Measurements from ENCODE around the gene NEUROD4. TPM values are rescaled to one million over a fixed set of nuclear protein-coding genes. Genes with fewer than 3 reads are reported as not detected.
A peak's percentile ranks its signal among the peaks of the same experiment; 100 is the strongest.

The NEUROD4 gene
- total and polyA plus RNA-seq, 4 experiments from 2014 or later, result 0.09 TPM; not detected in 3

DNA sequence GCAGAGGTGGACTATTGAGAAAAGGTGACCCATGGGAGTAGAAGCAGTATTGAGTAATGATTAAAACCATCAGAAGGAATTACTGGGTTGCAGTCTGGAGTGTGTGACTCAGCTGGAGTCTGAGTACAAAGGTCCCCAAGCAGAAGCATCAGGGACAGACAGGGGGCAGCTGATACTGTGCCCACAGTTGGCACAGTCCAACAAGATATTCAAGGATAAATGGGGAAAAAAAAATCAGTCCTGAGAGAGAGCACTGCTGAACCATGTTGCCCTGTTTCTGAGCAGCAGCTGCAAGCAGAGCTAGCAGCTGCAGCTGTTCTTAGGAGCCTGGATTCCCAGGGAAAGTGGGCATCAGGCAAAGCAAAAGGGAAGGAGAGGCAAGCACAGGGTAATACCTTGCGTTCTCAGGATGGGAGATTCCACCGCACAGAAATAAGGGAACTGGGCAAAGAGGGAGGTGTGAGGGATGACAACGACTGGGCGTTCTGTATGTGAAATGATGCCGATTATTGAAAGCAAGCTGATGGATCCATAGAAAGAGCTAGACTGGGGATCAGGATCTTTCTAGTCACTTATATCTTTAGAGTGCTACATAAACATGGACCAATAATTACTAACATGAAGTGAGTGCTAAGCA, 17.7 kb downstream of the NEUROD4 start:
- intact Hi-C loops (cut with micrococcal nuclease), result no loop called here
- Mint-ChIP-seq H3K9me3 (peaks cover 0 to 2% (median 0%) of the 10 kb centered on the region in 8 donors), H3K27me3 (peaks cover 0 to 2% of the 10 kb centered on the region in 2 donors), H3K36me3 (no peaks in the 10 kb centered on the region), H3K4me1 (peaks cover 26 to 44% (median 32%) of the 10 kb centered on the region in 4 donors), H3K4me3 (peak overlapping the region in 2 of 8 donors; percentile 11), H3K27ac (peak overlapping the region in 2 of 7 donors; percentile 7 to 23)
- Histone ChIP-seq H3K4me1 (ENCODE audit: insufficient read depth, low read length) (peaks cover 21% of the 10 kb centered on the region), H3K9me3 (ENCODE audit: control insufficient read depth in 1 of 2, low read length in 2 of 2) (no peaks in the 10 kb centered on the region), H3K36me3 (ENCODE audit: insufficient read depth, low read length) (no peaks in the 10 kb centered on the region), H3K27me3 (ENCODE audit: insufficient read depth, low read length) (no peaks in the 10 kb centered on the region), H3K27ac (ENCODE audit: low read depth, low read length) (no peak overlapping the region), H3K4me3 (ENCODE audit: low read length in 2 of 2) (no peak overlapping the region)
- POLR2A ChIA-PET (ENCODE audit: partially characterized antibody), result no interaction called here
- no peak for DNase-seq
- CTCF ChIA-PET (ENCODE audit: partially characterized antibody), result interaction anchor here (0.7 to 3.8 kb wide), 4 partner anchors 9 to 51 kb away, joined by 3 to 24 read pairs (median 4); no protein-coding TSS in a partner anchor

GRCh38 chr12:55039395-55040354, 19.9 kb downstream of the NEUROD4 start:
- Mint-ChIP-seq H3K36me3 (no peaks in the 10 kb centered on the region), H3K4me3 (peak overlapping the region in 1 of 8 donors; percentile 5), H3K9me3 (peaks cover 0 to 2% (median 0%) of the 10 kb centered on the region in 8 donors), H3K27me3 (peaks cover 0 to 2% of the 10 kb centered on the region in 2 donors), H3K27ac (no peak overlapping the region), H3K4me1 (peaks cover 26 to 42% (median 32%) of the 10 kb centered on the region in 4 donors)
- POLR2A ChIA-PET (ENCODE audit: partially characterized antibody), result interaction anchor here (1.0 kb wide), 1 partner anchor 55 kb away, joined by 3 read pairs; no protein-coding TSS in a partner anchor
- Histone ChIP-seq H3K36me3 (ENCODE audit: insufficient read depth, low read length) (no peaks in the 10 kb centered on the region), H3K27me3 (ENCODE audit: insufficient read depth, low read length) (no peaks in the 10 kb centered on the region), H3K9me3 (ENCODE audit: control insufficient read depth in 1 of 2, low read length in 2 of 2) (no peaks in the 10 kb centered on the region), H3K27ac (ENCODE audit: low read depth, low read length) (no peak overlapping the region), H3K4me3 (ENCODE audit: low read length in 2 of 2) (no peak overlapping the region), H3K4me1 (ENCODE audit: insufficient read depth, low read length) (peaks cover 21% of the 10 kb centered on the region)
- CTCF ChIA-PET (ENCODE audit: partially characterized antibody), result interaction anchor here (0.7 to 3.8 kb wide), 6 partner anchors 10 to 290 kb away, joined by 3 to 24 read pairs (median 4); no protein-coding TSS in a partner anchor
- intact Hi-C loops (cut with micrococcal nuclease), result no loop called here
- no peak for DNase-seq

GRCh38 chr12:55041345-55042055, 21.7 kb downstream of the NEUROD4 start:
- Mint-ChIP-seq H3K4me3 (no peak overlapping the region), H3K4me1 (peaks cover 14 to 24% (median 18%) of the 10 kb centered on the region in 4 donors), H3K27ac (no peak overlapping the region), H3K27me3 (peaks cover 0 to 2% of the 10 kb centered on the region in 2 donors), H3K9me3 (no peaks in the 10 kb centered on the region), H3K36me3 (no peaks in the 10 kb centered on the region)
- no peak for DNase-seq
- POLR2A ChIA-PET (ENCODE audit: partially characterized antibody), result no interaction called here
- Histone ChIP-seq H3K4me3 (ENCODE audit: low read length in 2 of 2) (no peak overlapping the region), H3K27me3 (ENCODE audit: insufficient read depth, low read length) (no peaks in the 10 kb centered on the region), H3K4me1 (ENCODE audit: insufficient read depth, low read length) (peaks cover 11% of the 10 kb centered on the region), H3K9me3 (ENCODE audit: control insufficient read depth in 1 of 2, low read length in 2 of 2) (no peaks in the 10 kb centered on the region), H3K36me3 (ENCODE audit: insufficient read depth, low read length) (no peaks in the 10 kb centered on the region), H3K27ac (ENCODE audit: low read depth, low read length) (no peak overlapping the region)
- CTCF ChIA-PET (ENCODE audit: partially characterized antibody), result interaction anchor here (1.2 to 1.3 kb wide), 2 partner anchors 27 to 31 kb away, joined by 3 to 4 read pairs; no protein-coding TSS in a partner anchor
- intact Hi-C loops (cut with micrococcal nuclease), result no loop called here

GRCh38 chr12:55043542-55043941, 23.8 kb downstream of the NEUROD4 start:
- Histone ChIP-seq H3K9me3 (ENCODE audit: control insufficient read depth in 1 of 2, low read length in 2 of 2) (no peaks in the 10 kb centered on the region), H3K4me1 (ENCODE audit: insufficient read depth, low read length) (no peaks in the 10 kb centered on the region), H3K27me3 (ENCODE audit: insufficient read depth, low read length) (no peaks in the 10 kb centered on the region), H3K27ac (ENCODE audit: low read depth, low read length) (no peak overlapping the region), H3K36me3 (ENCODE audit: insufficient read depth, low read length) (no peaks in the 10 kb centered on the region), H3K4me3 (ENCODE audit: low read length in 2 of 2) (no peak overlapping the region)
- Mint-ChIP-seq H3K4me1 (peaks cover 0 to 9% (median 4%) of the 10 kb centered on the region in 4 donors), H3K27ac (no peak overlapping the region), H3K9me3 (no peaks in the 10 kb centered on the region), H3K36me3 (no peaks in the 10 kb centered on the region), H3K4me3 (no peak overlapping the region), H3K27me3 (peaks cover 0 to 2% of the 10 kb centered on the region in 2 donors)
- ChIA-PET POLR2A (ENCODE audit: partially characterized antibody) (interaction anchor here (0.6 kb wide), 1 partner anchor 59 kb away, joined by 3 read pairs; the partner anchor contains the start of gene TESPA1), CTCF (ENCODE audit: partially characterized antibody) (interaction anchor here (1.2 to 1.4 kb wide), 2 partner anchors 37 to 51 kb away, joined by 3 to 4 read pairs; no protein-coding TSS in a partner anchor)
- DNase-seq, result no peak
- intact Hi-C loops (cut with micrococcal nuclease), result no loop called here

DNA sequence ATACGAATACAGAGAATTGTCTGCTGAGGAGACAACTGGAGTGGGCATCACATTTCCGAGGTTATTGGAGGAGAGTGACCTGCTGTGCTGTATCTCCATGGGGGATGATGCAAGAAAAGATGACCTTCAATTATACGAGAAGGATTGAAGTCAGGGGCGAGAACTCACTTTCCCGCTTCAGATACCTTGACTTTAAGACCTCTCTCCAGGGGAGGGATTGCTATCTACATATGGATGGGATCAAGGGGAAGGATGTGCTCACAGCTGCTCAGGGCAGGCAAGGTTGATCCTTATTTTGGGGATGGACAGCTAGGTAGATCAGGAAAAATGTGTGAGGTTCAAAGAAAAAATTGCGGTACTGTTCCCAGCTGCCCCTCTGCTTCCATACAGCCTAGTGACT, 24.4 kb downstream of the NEUROD4 start:
- intact Hi-C loops (cut with micrococcal nuclease), result no loop called here
- no peaks in the 10 kb centered on the region for H3K36me3 ChIP-seq (ENCODE audit: insufficient read depth, low read length)
- DNase-seq, result no peak
- no peaks in the 10 kb centered on the region for H3K9me3 Mint-ChIP-seq
- H3K4me3 Mint-ChIP-seq, result no peak overlapping the region
- no peak overlapping the region for H3K4me3 ChIP-seq (ENCODE audit: low read length in 2 of 2)
- ChIA-PET CTCF (ENCODE audit: partially characterized antibody) (interaction anchor here (1.2 to 1.4 kb wide), 2 partner anchors 38 to 51 kb away, joined by 3 to 4 read pairs; no protein-coding TSS in a partner anchor), POLR2A (ENCODE audit: partially characterized antibody) (no interaction called here)
- H3K27ac ChIP-seq (ENCODE audit: low read depth, low read length), result no peak overlapping the region
- H3K27me3 Mint-ChIP-seq, result peaks cover 0 to 2% of the 10 kb centered on the region in 2 donors
- H3K27ac Mint-ChIP-seq, result no peak overlapping the region
- H3K4me1 Mint-ChIP-seq, result peaks cover 0 to 3% (median 2%) of the 10 kb centered on the region in 4 donors
- no peaks in the 10 kb centered on the region for H3K4me1 ChIP-seq (ENCODE audit: insufficient read depth, low read length)
- H3K27me3 ChIP-seq (ENCODE audit: insufficient read depth, low read length), result no peaks in the 10 kb centered on the region
- no peaks in the 10 kb centered on the region for H3K36me3 Mint-ChIP-seq
- no peaks in the 10 kb centered on the region for H3K9me3 ChIP-seq (ENCODE audit: control insufficient read depth in 1 of 2, low read length in 2 of 2)

GRCh38 chr12:55049676-55050075, 29.9 kb downstream of the NEUROD4 start:
- Mint-ChIP-seq H3K27ac (no peak overlapping the region), H3K36me3 (no peaks in the 10 kb centered on the region), H3K4me1 (no peaks in the 10 kb centered on the region), H3K9me3 (no peaks in the 10 kb centered on the region), H3K4me3 (no peak overlapping the region), H3K27me3 (peaks cover 0 to under 1% of the 10 kb centered on the region in 2 donors)
- DNase-seq, result no peak
- Histone ChIP-seq H3K9me3 (ENCODE audit: control insufficient read depth in 1 of 2, low read length in 2 of 2) (no peaks in the 10 kb centered on the region), H3K4me1 (ENCODE audit: insufficient read depth, low read length) (no peaks in the 10 kb centered on the region), H3K27me3 (ENCODE audit: insufficient read depth, low read length) (no peaks in the 10 kb centered on the region), H3K4me3 (ENCODE audit: low read length in 2 of 2) (no peak overlapping the region), H3K36me3 (ENCODE audit: insufficient read depth, low read length) (no peaks in the 10 kb centered on the region), H3K27ac (ENCODE audit: low read depth, low read length) (no peak overlapping the region)
- intact Hi-C loops (cut with micrococcal nuclease), result no loop called here
- POLR2A ChIA-PET (ENCODE audit: partially characterized antibody), result no interaction called here
- CTCF ChIA-PET (ENCODE audit: partially characterized antibody), result interaction anchor here (0.6 to 2.2 kb wide), 4 partner anchors 11 to 110 kb away, joined by 3 to 9 read pairs (median 4); no protein-coding TSS in a partner anchor

Data from CD4-positive, alpha-beta memory T cell (primary cell).